Right hindlimb (tissue), 1 donor: ENCODE results near the gene SUPT5H.
"Not testable (repeated sequence)": the region's sequence is repeated elsewhere in the genome, so short reads cannot be mapped to it uniquely, and the experiment has no call there.

ENCODE experiments used
- DNase-seq: peaks from one replicate; pipeline ENCODE4 v3.0.0-alpha.2; 2018

SUPT5H gene

GRCh38 chr19:39426170-39426569, 19.2 kb upstream of the SUPT5H start:
- DNase-seq, result no peak

DNA sequence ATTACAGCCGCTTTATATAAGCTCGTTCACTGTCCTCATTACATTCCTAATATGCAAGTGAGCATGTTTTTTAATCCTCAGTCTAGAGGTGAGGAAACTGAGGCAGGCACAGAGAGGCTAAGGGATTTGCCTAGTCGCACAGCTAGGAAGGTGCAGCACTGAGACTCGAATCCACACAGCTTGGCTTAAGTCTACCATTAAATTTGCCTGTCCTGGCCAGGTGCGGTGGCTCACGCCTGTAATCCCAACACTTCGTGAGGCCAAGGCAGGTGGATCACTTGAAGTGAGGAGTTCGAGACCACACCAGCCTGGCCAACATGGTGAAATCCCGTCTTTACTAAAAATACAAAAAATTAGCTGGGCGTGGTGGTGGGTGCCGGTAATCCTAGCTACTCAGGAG, 17.7 kb upstream of the SUPT5H start:
- DNase-seq, result no peak

DNA sequence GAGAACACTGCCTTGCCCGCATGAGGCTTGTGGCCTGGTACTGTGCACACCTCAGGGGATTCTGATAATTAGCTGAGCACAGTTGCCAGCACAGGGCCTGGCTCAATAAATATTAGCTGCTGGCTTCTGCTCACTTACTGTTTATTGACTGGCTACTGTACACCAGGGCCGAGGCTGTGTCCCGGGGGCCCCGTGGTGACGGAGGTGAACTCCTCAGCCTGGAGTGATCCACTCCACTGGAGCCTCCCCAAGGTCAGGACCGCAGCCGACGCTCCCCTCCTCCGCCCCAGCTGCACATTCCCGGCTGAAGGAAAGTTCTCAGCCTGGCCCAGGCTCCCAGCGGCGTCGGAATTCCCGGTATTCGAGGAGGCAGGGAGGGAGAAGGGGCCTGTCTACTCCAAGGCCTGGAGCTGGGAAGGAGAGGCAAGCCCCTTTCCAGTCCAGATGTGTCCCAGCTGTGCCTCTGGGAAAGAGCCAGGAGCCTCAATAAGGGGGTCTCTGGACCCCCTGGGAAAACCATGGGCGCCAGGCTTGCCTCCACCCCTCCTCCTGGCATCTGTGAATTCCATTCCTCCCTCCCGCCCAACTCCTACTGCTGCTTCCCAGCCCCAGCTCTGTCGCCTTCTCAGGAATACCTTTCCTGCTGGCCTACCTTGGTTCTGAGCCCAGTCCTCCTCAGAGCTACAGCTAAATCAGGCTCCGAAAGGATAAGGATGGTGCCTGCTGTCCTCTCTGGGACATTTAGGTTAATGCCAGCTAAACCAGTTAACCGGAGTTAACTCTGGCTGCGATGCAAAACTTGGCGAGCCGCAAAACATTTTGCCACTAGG, 16.9 kb upstream of the SUPT5H start:
- peak; percentile 94 for DNase-seq

DNA sequence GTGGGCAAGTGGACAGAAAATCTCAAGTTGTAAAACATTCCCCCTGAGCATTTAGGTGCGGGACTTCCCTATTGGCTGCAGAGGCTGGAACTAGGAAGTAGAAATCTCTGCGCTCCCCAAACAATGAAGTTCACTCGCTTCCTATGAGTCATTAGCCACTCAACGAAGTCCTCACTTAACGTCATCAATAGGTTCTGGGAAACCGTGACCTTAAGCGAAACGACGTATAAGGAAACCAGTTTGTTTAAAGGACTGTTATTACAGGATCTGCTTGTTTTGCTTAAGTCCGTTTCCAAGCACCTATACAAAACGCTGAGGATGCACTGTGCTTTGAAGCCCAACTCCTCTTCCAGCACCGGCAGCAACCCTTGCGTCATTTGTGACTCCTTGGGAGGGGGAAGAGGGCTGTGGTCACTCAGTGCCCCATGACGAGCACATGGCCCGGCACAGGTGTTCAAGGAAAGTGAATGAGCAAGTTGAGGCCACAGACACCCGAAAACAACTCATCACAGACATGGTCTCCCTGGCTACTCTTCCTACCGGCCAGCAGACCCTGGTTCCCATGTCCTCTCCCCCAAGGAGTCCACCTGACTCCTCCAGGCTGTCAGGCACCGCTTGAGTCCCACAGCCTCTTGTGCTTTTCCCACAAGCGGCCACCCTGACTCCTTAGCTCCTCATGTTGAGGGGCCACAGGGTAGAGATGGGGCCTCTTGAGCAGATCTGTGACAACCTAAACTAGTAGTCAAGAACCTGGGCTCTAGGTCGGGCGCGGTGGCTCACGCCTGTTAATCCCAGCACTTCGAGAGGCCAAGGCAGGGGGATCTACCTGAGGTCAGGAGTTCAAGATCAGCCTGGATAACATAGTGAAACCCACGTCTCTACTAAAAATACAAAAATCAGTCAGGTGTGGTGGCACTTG, 14.4 kb upstream of the SUPT5H start:
- DNase-seq, result no peak

GRCh38 chr19:39432677-39433025, 12.7 kb upstream of the SUPT5H start:
- DNase-seq, result no peak

- DNase-seq, result no peak
These were observed 11.8 kb upstream of the SUPT5H start for GRCh38 chr19:39433480-39434079.

DNA sequence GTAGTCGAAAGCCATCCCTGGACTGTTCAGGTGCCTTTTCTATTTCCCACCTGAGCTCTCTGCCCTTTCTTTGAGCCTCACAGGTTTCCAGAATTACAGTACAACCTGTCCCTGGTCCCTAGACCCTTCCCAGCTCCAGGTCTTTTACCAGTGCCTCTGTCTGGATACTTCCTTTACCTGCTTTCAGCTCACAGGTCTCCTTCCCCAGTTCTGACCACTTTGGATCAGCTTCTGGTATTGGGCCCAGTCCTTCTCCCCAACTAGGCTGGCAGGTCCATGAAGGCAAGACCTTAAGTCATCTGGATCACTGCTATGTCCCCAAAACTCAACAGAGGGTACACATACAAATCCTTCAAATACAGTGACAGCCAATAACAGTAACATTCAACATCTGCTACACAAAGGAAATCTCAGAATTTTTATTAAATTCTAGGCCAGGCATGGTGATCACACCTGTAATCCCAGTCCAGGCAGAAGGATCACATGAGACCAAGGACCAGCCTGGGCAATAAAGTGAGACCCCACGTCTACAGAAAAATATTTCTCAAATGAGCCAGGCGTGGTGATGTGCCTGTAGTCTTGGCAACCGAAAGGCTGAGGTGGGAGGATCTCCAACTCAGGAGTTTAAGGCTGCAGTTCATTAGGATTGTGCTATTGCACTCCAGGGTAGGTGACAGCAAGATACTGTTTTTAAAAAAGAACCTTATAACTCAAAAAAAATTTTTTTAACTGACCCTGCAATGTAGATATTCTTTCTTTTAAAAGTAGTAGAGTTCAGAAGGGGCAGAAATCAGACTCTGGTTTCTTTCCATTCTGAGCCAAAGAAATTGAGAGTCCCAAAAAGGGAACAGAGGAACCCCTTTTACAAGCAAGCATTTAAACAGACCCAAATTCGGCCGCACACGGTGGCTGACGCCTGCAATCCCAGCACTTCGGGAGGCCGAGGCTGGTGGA, 11.0 kb upstream of the SUPT5H start:
- no peak for DNase-seq

DNA sequence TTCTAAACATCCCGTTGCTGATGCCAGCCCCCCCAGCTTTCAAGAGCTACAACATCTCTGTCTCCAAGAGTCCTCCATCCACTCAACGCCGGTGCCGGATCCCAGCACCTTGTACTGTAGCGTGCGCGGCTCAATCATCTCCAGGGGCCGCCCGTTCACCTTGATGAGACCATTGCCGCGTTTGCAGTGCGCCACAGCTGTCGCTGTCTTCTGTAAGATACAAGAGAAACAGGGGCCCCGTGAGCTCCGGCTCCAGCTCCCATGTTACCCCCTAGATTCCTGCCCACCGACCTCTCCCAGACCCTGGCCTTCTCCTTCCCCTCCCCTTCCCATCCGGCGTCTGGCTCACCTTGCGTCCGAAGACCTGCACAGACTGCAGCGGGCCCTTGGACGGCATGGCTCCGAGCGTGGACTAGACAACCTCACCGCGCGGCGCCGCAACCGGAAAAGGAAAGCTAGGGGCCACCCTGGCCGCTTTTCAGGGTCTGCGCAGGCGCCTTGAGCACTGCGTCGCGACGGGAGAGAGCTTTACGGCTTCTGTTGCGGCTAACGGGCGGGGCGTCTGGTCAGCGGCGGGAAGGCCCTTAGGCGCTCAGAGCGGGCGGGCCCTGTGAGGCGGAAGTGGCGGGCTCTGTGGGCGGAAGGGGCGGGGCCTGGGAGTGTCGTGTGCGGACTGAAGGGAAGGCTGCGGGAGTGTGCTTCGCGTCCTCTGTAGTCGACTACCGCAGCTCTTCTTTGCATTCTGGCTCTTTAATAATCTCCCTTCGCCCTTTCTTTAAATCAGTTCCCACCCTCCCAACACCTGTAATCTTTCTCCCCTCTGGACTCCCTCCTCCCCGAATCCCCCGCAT, 9.7 kb upstream of the SUPT5H start, which contains the start of gene RPS16:
Gene RPS16, minus strand, starts transcription at position 451 of the 851 bp plus-strand sequence. Its CDS starts 54 bp downstream, at position 397.
- DNase-seq, result peak; percentile 99

DNA sequence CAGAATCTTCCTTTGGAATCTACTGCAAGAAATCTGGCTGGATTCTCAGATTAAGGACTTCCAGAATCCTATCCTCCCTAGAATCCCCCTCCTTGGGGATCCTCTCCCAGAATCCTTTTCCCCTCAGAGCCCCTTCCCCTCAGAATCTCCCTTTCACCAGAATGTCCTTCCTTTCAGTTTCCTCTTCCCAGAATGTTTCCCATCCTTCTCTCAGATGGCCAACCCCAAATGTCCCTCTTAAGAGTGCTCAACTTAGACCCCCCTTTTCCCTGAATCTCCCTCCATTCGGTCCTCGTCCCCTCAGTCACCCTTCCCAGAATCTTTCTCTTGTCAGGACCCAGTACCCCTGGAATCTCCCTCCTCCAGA, 9.0 kb upstream of the SUPT5H start:
- DNase-seq, result no peak

- DNase-seq, result no peak
These were observed 7.0 kb upstream of the SUPT5H start for GRCh38 chr19:39438270-39438934.

- no peak for DNase-seq
These were observed 685 bp upstream of the SUPT5H start for GRCh38 chr19:39444598-39445195.

DNA sequence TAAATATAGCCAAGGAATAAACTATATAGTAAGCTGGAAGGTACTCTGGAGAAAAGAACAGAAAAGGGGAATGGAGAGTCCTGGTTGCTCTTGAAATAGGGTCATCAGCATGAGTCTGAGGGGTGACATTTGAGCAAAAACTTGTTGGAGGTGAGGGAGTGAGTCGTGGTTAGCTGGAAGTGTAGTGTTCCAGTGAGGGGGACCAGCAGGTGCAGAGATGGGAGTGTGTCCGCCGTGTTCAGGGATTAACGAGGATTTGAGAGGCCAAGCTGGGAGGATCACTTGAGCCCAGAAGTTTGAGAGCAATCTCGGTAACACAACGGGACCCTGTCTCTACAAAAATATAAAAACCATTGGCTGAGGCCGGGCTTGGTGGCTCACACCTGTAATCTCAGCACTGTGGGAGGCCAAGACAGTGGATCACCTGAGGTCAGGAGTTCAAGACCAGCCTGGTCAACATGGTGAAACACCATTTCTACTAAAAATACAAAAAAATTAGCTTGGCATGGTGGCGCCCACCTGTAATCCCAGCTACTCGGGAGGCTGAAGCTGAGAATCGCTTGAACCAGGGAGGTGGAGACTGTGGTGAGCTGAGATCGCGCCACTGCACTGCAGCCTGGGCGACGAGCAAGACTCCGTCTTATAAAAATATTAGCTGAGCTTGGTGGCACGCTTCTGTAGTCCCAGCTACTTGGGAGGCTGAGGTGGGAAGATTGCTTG, 1.1 kb downstream of the SUPT5H start:
- no peak for DNase-seq

- no peak for DNase-seq
These were observed 2.9 kb downstream of the SUPT5H start for GRCh38 chr19:39448271-39448670.

GRCh38 chr19:39449116-39449797, 3.9 kb downstream of the SUPT5H start:
- DNase-seq, result no peak

GRCh38 chr19:39451257-39451656, 5.9 kb downstream of the SUPT5H start:
- DNase-seq, result not testable (repeated sequence)

- DNase-seq, result no peak
These were observed 18.0 kb downstream of the SUPT5H start for GRCh38 chr19:39463403-39463802.

DNA sequence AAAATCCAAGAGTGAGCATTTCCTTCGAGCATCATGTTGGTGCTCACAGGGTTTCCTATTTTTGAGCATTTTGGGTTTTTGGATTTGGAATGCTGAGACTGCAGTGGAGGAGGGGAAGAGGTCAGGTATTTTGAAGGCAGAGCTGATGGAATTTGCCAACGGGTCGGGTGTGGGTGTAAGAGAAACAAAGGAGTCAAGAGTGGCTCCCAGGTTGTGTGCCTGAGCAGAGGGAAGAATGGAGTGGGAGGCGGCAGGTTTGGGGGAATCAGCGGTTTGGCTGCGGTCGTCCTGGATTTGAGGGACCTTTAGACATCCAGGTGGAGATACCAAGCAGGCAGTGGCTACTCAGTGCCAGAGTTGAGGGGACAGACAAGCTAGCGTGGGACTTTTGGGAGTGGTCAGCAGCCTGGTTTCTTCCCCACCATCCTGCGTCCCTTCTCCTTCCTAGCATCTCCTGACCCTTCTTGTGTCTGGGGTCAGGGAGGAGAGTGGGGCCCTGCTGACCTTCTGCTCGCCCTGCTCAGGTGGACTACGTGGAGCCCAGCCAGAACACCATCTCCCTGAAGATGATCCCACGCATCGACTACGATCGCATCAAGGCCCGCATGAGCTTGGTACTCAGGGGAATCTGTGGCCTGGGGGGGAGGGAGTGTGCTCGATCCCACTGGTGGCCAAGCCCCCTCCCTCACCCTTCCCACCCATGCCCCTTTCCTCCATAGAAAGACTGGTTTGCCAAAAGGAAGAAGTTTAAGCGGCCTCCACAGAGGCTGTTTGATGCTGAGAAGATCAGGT, 20.8 kb downstream of the SUPT5H start:
- DNase-seq, result no peak

DNA sequence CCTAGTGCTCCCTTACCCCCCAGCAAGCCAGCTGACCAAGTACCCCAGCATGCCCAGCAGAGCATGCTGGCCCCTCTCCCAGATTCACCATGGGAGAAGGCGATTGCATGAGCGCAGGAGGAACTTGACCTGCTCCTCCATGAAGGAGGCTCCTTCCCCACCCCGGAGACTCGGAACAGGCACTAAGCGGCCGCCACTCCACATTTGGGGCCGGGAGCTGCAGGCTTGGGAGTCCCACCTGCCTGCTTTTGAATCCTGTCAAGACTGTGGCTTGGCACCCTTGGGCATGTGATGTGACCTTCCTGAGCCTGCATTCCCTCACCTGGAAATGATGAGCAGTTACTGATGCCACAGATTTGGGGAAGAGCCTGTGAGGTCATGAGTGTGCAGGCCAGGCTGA, 22.6 kb downstream of the SUPT5H start:
- no peak for DNase-seq
